NCI-H2081 (cell line): ENCODE measurements around the gene POMT1.

Experiments used
- DNase-seq, 2 experiments: peaks; one replicate each; lab custom pipeline; 2025; lab: John Stamatoyannopoulos, UW

The POMT1 gene

DNA sequence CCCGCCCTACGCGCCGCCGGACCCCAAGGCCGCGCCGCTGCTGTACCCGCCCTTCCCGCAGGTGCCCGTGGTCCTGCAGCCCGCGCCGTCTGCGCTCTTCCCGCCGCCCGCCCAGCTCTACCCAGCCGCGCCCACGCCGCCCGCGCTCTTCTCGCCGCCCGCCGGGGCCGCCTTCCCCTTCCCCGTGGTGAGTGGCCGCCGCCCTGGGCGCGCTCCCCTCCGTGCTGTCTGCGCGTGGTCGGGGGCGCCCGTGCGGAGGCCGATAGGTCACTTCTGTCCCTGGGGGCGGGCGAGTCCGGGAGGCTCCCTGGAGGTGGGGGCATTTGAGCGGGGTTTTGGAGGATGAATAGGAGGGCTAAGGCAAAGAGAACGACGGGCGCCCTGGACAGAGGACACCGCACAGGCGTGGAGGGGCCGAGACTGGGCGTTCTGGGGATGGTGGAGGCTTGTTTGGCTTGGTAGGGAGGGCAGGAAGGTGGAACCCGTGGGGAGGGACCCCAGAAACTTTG, 52.2 kb downstream of the POMT1 start:
- no peak for DNase-seq

- DNase-seq = no peak
These were observed 53.3 kb downstream of the POMT1 start for GRCh38 chr9:131555841-131556673.

DNA sequence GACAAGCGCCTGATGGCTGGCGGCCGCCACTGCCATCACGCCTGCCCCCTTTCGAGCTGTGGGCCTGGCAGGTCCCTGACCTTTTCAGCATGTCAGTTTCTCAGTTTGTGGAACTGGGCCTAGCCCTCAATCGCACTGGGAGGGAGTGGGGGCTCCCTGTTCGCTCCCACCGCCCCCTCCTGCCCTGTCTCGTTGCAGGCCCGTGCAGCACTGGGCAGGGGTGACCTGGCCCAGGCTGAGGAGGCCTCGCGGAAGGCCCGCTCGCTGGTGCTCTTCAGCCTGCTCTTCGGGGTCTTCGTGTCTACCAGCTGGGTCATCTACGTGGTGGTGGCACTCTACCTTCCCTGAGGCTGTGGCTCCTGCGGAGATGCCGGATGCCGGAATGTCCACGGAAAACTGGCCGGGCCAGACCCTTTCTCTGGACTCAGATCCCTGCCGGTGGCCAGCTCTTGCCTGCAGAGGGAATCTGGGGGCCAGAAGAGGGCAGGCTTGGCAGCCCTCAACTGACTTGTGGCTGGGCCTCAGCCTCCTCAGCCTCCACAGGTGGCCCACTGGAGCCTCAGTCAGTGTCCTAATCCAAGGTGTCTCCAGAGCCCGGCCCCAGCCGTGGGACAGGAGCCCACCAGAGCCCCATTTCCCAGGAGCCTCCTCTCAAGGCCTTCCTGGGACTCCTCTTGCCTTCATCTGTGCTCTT, 55.3 kb downstream of the POMT1 start:
- no peak for DNase-seq

GRCh38 chr9:131559421-131560000, 56.8 kb downstream of the POMT1 start:
- DNase-seq = no peak

DNA sequence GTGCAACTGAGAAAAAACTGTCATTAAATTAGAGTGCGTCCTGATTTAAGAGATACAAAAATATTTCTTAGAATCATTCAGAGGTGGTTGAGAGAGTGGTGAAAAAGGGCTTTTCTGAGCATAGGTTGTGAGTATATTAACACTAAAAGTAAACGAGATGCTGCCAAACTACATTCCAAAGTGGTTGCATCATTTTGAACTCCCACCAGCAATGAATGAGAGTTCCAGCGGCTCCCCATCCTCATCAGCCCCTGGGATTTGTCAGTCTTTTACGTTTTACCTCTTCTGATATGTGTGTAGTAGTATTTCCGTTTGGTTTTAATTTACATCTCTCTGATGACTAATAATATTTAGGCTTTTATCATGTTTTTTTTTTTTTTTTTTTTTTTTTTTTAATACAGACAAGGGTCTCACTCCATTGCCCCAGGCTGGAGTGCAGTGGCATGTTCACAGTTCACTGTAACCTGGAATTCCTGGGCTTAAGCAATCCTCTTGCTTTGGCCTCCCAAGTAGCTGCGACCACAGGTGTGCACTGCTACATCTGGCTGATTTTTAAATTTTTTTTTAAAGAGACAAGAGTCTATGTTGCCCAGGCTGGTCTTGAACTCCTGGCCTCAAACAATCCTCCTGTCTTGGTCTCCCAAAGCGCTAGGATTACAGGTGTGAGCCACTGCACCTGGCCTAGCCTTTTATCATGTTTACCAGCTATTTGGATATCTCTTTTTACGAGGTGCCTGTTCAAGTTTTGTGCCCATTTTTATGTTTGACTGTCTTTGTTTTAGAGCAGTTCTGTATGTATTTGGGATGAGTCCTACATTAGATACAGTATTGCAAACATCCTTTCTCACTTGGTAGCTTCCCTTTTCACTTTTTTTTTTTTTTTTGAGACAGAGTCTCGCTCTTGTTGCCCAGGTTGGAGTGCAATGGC, 59.6 kb downstream of the POMT1 start:
- no peak for DNase-seq

DNA sequence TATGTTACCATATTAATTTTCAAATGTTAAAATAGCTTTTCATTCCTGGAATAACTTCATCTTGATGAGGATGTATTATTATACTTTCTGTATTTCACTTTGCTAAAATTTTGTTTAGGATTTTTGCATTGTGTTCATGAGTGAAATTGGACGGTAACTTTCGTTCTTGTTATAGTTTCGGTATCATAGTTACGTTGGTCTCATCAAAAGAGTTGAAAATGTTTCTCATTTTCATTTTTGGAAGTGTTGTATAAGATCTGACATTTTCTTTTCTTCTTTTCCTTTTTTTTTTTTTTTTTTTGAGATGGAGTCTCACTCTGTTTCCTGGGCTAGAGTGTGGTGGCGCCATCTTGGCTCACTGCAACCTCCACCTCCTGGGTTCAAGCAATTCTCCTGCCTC, 62.7 kb downstream of the POMT1 start:
- DNase-seq = no peak

- no peak for DNase-seq
These were observed 63.4 kb downstream of the POMT1 start for GRCh38 chr9:131566158-131566557.

- no peak for DNase-seq
These were observed 65.2 kb downstream of the POMT1 start for GRCh38 chr9:131567910-131568309.
